Central memory CD8-positive, alpha-beta T cell (primary cell): ENCODE measurements around the gene ARRDC2.
A peak's percentile ranks its signal among the peaks of the same experiment; 100 is the strongest.
"Not testable (repeated sequence)": the region's sequence is repeated elsewhere in the genome, so short reads cannot be mapped to it uniquely, and the experiment has no call there.

Experiments
- ATAC-seq: fragments of 150-1000 bp; cut with Tn5 transposase; replicated peaks from 2 replicates; pipeline ENCODE4 v1.10.0; 2022; ENCODE audit warnings: mild to moderate bottlenecking, moderate FRiP score, moderate number of reproducible peaks; ENCODE audit not compliant: poor library complexity, severe bottlenecking; ENCODE audit errors: extremely low read depth
- DNase-seq, 2 donors: peaks; one replicate each; pipeline ENCODE4 v3.0.0; 2021; ENCODE audit warnings: low spot score in 2 of 2
- H3K27ac Mint-ChIP-seq: one replicate; pipeline ENCODE4 v1.8.0; 2022; ENCODE audit warnings: low read depth, mild to moderate bottlenecking, moderate library complexity, mixed read lengths
- H3K27me3 Mint-ChIP-seq: one replicate; pipeline ENCODE4 v1.8.0; 2022; ENCODE audit warnings: mixed read lengths
- H3K36me3 Mint-ChIP-seq: one replicate; pipeline ENCODE4 v1.8.0; 2022; ENCODE audit warnings: mild to moderate bottlenecking, moderate library complexity, mixed read lengths; ENCODE audit not compliant: insufficient read depth
- H3K4me1 Mint-ChIP-seq: one replicate; pipeline ENCODE4 v1.8.0; 2022; ENCODE audit warnings: mixed read lengths
- H3K4me3 Mint-ChIP-seq: one replicate; pipeline ENCODE4 v1.8.0; 2022; ENCODE audit warnings: mild to moderate bottlenecking, moderate library complexity, mixed read lengths
- H3K9me3 Mint-ChIP-seq: one replicate; pipeline ENCODE4 v1.8.0; 2022; ENCODE audit warnings: mixed read lengths

The ARRDC2 gene

DNA sequence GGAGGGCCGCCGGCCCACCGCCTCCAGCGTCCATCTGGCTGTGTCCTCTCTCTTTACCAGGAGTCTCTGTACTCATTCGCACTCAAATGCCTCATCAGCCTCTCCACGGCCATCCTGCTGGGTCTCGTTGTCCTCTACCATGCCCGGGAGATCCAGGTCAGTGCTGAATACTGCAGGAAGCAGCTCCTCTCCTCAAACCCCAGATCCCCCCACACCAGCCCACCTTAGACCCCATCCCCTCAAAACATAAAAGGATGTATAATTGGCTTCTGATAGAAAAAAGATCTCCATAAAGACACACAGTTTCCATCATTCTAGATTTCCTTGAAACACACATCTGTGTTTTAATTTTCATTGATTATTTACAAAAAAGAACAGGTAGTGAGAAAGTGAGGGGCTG is 32.9 kb upstream of the ARRDC2 start:
- no peaks in the 10 kb centered on the region for H3K4me1 Mint-ChIP-seq
- H3K36me3 Mint-ChIP-seq = no peaks in the 10 kb centered on the region
- no peak for DNase-seq
- ATAC-seq = no peak
- peaks cover 2% of the 10 kb centered on the region for H3K27me3 Mint-ChIP-seq
- no peak overlapping the region for H3K27ac Mint-ChIP-seq
- H3K4me3 Mint-ChIP-seq = no peak overlapping the region
- H3K9me3 Mint-ChIP-seq = no peaks in the 10 kb centered on the region

- no peak for ATAC-seq
- Mint-ChIP-seq H3K4me1 (no peaks in the 10 kb centered on the region), H3K9me3 (no peaks in the 10 kb centered on the region), H3K27me3 (peaks cover 19% of the 10 kb centered on the region), H3K4me3 (no peak overlapping the region), H3K36me3 (no peaks in the 10 kb centered on the region), H3K27ac (no peak overlapping the region)
- no peak for DNase-seq
These were observed 30.9 kb upstream of the ARRDC2 start for GRCh38 chr19:17977021-17977420.

- no peak for DNase-seq
- H3K27me3 Mint-ChIP-seq = peaks cover 23% of the 10 kb centered on the region
- H3K9me3 Mint-ChIP-seq = no peaks in the 10 kb centered on the region
- H3K4me3 Mint-ChIP-seq = no peak overlapping the region
- no peak for ATAC-seq
- H3K27ac Mint-ChIP-seq = no peak overlapping the region
- no peaks in the 10 kb centered on the region for H3K36me3 Mint-ChIP-seq
- H3K4me1 Mint-ChIP-seq = no peaks in the 10 kb centered on the region
These were observed 30.5 kb upstream of the ARRDC2 start for GRCh38 chr19:17977488-17977887.

DNA sequence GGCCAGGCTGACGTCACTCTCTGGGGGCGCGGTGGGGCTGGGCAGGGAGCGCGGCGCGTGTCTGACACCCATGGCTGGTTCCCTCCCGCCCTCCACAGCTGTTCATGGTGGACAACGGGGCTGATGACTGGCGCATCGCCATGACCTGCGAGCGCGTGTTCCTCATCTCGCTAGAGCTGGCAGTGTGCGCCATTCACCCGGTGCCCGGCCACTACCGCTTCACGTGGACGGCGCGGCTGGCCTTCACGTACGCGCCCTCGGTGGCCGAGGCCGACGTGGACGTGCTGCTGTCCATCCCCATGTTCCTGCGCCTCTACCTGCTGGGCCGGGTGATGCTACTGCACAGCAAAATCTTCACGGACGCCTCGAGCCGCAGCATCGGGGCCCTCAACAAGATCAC is 26.4 kb upstream of the ARRDC2 start:
- ATAC-seq = no peak
- H3K4me1 Mint-ChIP-seq = no peaks in the 10 kb centered on the region
- peaks cover 1% of the 10 kb centered on the region for H3K36me3 Mint-ChIP-seq
- no peaks in the 10 kb centered on the region for H3K9me3 Mint-ChIP-seq
- peaks cover 44% of the 10 kb centered on the region for H3K27me3 Mint-ChIP-seq
- H3K27ac Mint-ChIP-seq = no peak overlapping the region
- H3K4me3 Mint-ChIP-seq = no peak overlapping the region
- no peak for DNase-seq

DNA sequence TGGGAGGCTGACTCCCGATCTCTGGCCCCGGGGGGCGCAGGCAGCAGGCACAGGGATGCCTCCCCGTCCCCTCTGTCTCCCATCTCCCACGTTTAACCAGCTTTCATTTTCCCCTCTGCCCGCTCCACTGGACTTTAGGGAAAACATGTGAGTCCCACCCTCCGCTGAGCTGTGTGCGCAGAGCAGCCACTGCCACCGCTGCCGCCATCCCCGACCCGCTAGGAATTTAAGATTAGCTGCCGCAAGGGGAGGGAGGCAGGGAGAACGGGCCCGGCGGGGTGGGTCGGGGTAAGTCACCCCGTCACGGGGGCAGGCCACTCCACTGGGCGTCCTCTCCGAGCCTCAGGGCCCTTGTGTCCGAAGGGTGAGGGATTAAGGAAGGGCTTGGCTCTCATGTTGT is 25.5 kb upstream of the ARRDC2 start:
- no peaks in the 10 kb centered on the region for H3K4me1 Mint-ChIP-seq
- H3K36me3 Mint-ChIP-seq = peaks cover 1% of the 10 kb centered on the region
- ATAC-seq = no peak

GRCh38 chr19:17985037-17985818 is 22.7 kb upstream of the ARRDC2 start:
- peaks cover 41% of the 10 kb centered on the region for H3K27me3 Mint-ChIP-seq
- H3K4me3 Mint-ChIP-seq = no peak overlapping the region
- ATAC-seq (no peak), DNase-seq (no peak)
- H3K9me3 Mint-ChIP-seq = no peaks in the 10 kb centered on the region
- no peak overlapping the region for H3K27ac Mint-ChIP-seq
- H3K4me1 Mint-ChIP-seq = no peaks in the 10 kb centered on the region
- H3K36me3 Mint-ChIP-seq = peaks cover 1% of the 10 kb centered on the region

More for the DNA sequence above, 25.5 kb upstream of the ARRDC2 start:
- DNase-seq = no peak
- no peak overlapping the region for H3K27ac Mint-ChIP-seq
- H3K9me3 Mint-ChIP-seq = no peaks in the 10 kb centered on the region
- H3K4me3 Mint-ChIP-seq = no peak overlapping the region
- H3K27me3 Mint-ChIP-seq = peaks cover 44% of the 10 kb centered on the region

DNA sequence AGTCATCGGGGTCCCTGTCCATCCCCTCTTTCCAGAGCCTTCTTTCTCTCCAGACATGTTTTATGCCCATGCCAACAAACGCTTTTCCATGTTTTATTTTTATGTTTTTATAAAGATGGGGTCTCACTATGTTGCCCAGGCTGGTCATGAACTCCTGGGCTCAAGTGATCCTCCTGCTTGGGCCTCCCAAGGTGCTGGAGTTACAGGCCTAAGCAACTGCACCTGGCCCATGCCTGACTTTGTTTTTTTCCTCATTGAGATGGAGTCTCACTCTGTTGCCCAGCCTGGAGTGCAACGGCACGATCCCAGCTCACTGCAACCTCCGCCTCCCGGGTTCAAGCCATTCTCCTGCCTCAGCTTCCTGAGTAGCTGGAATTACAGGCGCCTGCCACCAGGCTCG is 21.4 kb upstream of the ARRDC2 start:
- not testable (repeated sequence) for H3K36me3 Mint-ChIP-seq, ATAC-seq, H3K4me1 Mint-ChIP-seq, DNase-seq, H3K27ac Mint-ChIP-seq, H3K9me3 Mint-ChIP-seq, H3K4me3 Mint-ChIP-seq
- peaks cover 29% of the 10 kb centered on the region for H3K27me3 Mint-ChIP-seq

DNA sequence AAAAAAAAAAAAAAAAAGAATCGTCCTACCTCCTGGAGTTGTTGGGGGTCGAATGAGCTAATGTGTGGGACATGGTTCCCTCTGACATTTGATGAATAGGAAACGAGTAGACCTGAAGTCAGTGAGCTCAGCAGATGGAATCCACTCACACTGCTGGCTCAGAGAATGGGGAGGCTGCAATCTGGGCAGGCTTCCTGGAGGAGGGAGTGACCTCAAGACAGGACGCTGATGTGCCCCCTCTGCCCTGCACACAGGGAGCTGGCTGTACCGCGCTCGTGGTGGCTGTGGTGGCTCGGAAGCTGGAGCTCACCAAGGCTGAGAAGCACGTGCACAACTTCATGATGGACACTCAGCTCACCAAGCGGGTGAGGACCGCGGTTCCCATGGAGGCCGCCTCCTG is 19.8 kb upstream of the ARRDC2 start:
- Mint-ChIP-seq H3K27me3 (peaks cover 16% of the 10 kb centered on the region), H3K27ac (no peak overlapping the region), H3K9me3 (no peaks in the 10 kb centered on the region), H3K4me3 (no peak overlapping the region), H3K4me1 (no peaks in the 10 kb centered on the region), H3K36me3 (peaks cover 1% of the 10 kb centered on the region)
- DNase-seq (no peak), ATAC-seq (no peak)

DNA sequence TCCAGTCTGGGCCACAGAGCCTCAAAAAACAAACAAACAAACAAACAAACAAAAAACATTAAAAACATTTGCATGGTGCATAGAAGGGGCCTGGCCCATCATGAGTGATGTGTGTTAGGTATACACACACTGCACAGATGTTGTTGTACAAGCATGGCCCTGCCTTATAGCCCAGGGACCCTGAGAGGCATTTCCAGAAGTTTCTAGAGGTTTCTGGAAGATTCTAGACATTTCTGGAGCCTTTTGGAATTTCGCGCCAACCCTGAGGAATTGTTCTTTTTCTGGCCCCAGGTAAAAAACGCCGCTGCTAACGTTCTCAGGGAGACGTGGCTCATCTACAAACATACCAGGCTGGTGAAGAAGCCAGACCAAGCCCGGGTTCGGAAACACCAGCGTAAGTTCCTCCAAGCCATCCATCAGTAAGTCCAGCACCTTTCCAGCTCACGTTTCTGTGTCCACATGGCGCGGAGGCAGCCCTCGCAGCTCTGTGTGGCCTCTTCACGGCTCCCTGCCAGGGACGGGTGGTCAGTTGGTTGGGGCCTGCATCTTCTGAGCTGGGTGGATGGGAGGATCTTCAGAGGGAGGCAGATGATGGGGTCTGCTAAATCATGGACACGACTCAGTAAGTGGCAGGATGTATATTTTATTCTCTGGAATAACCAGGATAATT is 18.4 kb upstream of the ARRDC2 start:
- no peaks in the 10 kb centered on the region for H3K4me1 Mint-ChIP-seq
- H3K27ac Mint-ChIP-seq = no peak overlapping the region
- no peaks in the 10 kb centered on the region for H3K36me3 Mint-ChIP-seq
- H3K4me3 Mint-ChIP-seq = no peak overlapping the region
- ATAC-seq = no peak
- DNase-seq = no peak
- H3K9me3 Mint-ChIP-seq = no peaks in the 10 kb centered on the region
- H3K27me3 Mint-ChIP-seq = peaks cover 14% of the 10 kb centered on the region

- H3K27me3 Mint-ChIP-seq = no peaks in the 10 kb centered on the region
- H3K4me3 Mint-ChIP-seq = no peak overlapping the region
- no peak for DNase-seq
- no peak overlapping the region for H3K27ac Mint-ChIP-seq
- no peaks in the 10 kb centered on the region for H3K36me3 Mint-ChIP-seq
- no peak for ATAC-seq
- H3K4me1 Mint-ChIP-seq = no peaks in the 10 kb centered on the region
- no peaks in the 10 kb centered on the region for H3K9me3 Mint-ChIP-seq
These were observed 14.7 kb upstream of the ARRDC2 start for GRCh38 chr19:17993076-17993813.

GRCh38 chr19:17996826-17997316 is 11.1 kb upstream of the ARRDC2 start:
- DNase-seq (peak; percentile 78 to 92), ATAC-seq (peak; percentile 10)
- Mint-ChIP-seq H3K4me1 (peaks cover 7% of the 10 kb centered on the region), H3K36me3 (peaks cover 8% of the 10 kb centered on the region), H3K4me3 (no peak overlapping the region), H3K9me3 (no peaks in the 10 kb centered on the region), H3K27me3 (no peaks in the 10 kb centered on the region), H3K27ac (peak overlapping the region; percentile 10)

- Mint-ChIP-seq H3K9me3 (no peaks in the 10 kb centered on the region), H3K27ac (no peak overlapping the region)
These were observed 9.8 kb upstream of the ARRDC2 start for GRCh38 chr19:17997969-17998826.

More at GRCh38 chr19:17997969-17998826, 9.8 kb upstream of the ARRDC2 start:
- Mint-ChIP-seq H3K4me1 (peaks cover 14% of the 10 kb centered on the region), H3K4me3 (no peak overlapping the region), H3K27me3 (no peaks in the 10 kb centered on the region), H3K36me3 (peaks cover 11% of the 10 kb centered on the region)
- ATAC-seq (no peak), DNase-seq (no peak)
